Osteoblast (primary cell): ENCODE results near the gene FOXD2. TPM values are rescaled to one million over a fixed set of nuclear protein-coding genes. Genes with fewer than 3 reads are reported as not detected.

Experiments
- DNase-seq: peaks from one replicate; pipeline ENCODE4 v3.0.0; 2011; ENCODE audit warnings: low spot score, mixed read lengths; ENCODE audit not compliant: insufficient read length; ENCODE audit errors: missing footprints
- H2AFZ ChIP-seq: 2 replicates; pipeline ENCODE4 v1.6.0; 2011; ENCODE audit warnings: mild to moderate bottlenecking, low read length
- H3K27ac ChIP-seq: 2 replicates; pipeline ENCODE4 v1.5.1; 2011; ENCODE audit warnings: mild to moderate bottlenecking, low read depth, low read length, moderate library complexity
- H3K27me3 ChIP-seq: 2 replicates; pipeline ENCODE4 v1.6.0; 2012; ENCODE audit warnings: mild to moderate bottlenecking, control low read depth, inconsistent platforms, low read length, moderate library complexity; ENCODE audit not compliant: insufficient read depth
- H3K36me3 ChIP-seq: 2 replicates; pipeline ENCODE4 v1.5.1; 2011; ENCODE audit warnings: mild to moderate bottlenecking, low read length, control low read depth, moderate library complexity; ENCODE audit not compliant: insufficient read depth
- H3K4me1 ChIP-seq: 2 replicates; pipeline ENCODE4 v1.5.1; 2011; ENCODE audit warnings: mild to moderate bottlenecking, low read length, control low read depth, moderate library complexity; ENCODE audit not compliant: insufficient read depth
- H3K4me2 ChIP-seq: 2 replicates; pipeline ENCODE4 v1.6.0; 2011; ENCODE audit warnings: mild to moderate bottlenecking, low read length; ENCODE audit not compliant: insufficient read depth
- H3K4me3 ChIP-seq: fragments of 200-600 bp; sonication (generic); 3 replicates; pipeline ENCODE4 v1.5.1; 2012; ENCODE audit warnings: mild to moderate bottlenecking, low read length, inconsistent platforms; ENCODE audit not compliant: insufficient read depth
- H3K79me2 ChIP-seq: 2 replicates; pipeline ENCODE4 v1.6.0; 2012; ENCODE audit warnings: mild to moderate bottlenecking, low read length, control low read depth, inconsistent platforms; ENCODE audit not compliant: insufficient read depth
- H3K9me3 ChIP-seq: 2 replicates; pipeline ENCODE4 v1.5.1; 2011; ENCODE audit warnings: low read depth, low read length, control low read depth
- H4K20me1 ChIP-seq: 2 replicates; pipeline ENCODE4 v1.6.0; 2012; ENCODE audit warnings: mild to moderate bottlenecking, low read length, control low read depth; ENCODE audit not compliant: insufficient read depth
- CTCF ChIP-seq: IDR thresholded peaks from 2 replicates; pipeline ENCODE4 v1.5.1; 2011; ENCODE audit warnings: mild to moderate bottlenecking, low read depth, low read length, moderate library complexity; ENCODE audit errors: extremely low read depth
- total RNA-seq: library from RNA; depleted of rRNA; stranded (reverse); fragments of >200 nt; gene quantifications from 2 replicates; pipeline ENCODE4 v1.2.3, GENCODE V29; 2012

The FOXD2 gene
- total RNA-seq, 1 donor, result 0.72 TPM

GRCh38 chr1:47399846-47400155 lies 38.0 kb upstream of the FOXD2 start:
- H3K9me3 ChIP-seq, result no peaks in the 10 kb centered on the region
- no peaks in the 10 kb centered on the region for H3K4me1 ChIP-seq
- no peak for TF ChIP-seq CTCF
- no peak overlapping the region for H3K4me3 ChIP-seq
- no peaks in the 10 kb centered on the region for H3K36me3 ChIP-seq
- peaks cover 4% of the 10 kb centered on the region for H3K27me3 ChIP-seq
- no peak overlapping the region for H3K4me2 ChIP-seq
- no peak overlapping the region for H2AFZ ChIP-seq
- no peak overlapping the region for H3K27ac ChIP-seq
- H3K79me2 ChIP-seq, result no peaks in the 10 kb centered on the region
- no peak for DNase-seq
- H4K20me1 ChIP-seq, result no peaks in the 10 kb centered on the region

- Histone ChIP-seq H3K4me2 (no peak overlapping the region), H3K27me3 (peaks cover 4% of the 10 kb centered on the region), H3K4me3 (no peak overlapping the region), H4K20me1 (no peaks in the 10 kb centered on the region), H3K79me2 (no peaks in the 10 kb centered on the region), H3K9me3 (no peaks in the 10 kb centered on the region), H3K36me3 (no peaks in the 10 kb centered on the region), H3K4me1 (no peaks in the 10 kb centered on the region), H2AFZ (no peak overlapping the region), H3K27ac (no peak overlapping the region)
- no peak for DNase-seq
- no peak for TF ChIP-seq CTCF
Observed at GRCh38 chr1:47401761-47402160, 36.1 kb upstream of the FOXD2 start.

GRCh38 chr1:47402591-47402990 lies 35.3 kb upstream of the FOXD2 start:
- Histone ChIP-seq H3K4me3 (no peak overlapping the region), H3K79me2 (no peaks in the 10 kb centered on the region), H3K36me3 (no peaks in the 10 kb centered on the region), H3K27me3 (peaks cover 4% of the 10 kb centered on the region), H2AFZ (no peak overlapping the region), H3K27ac (no peak overlapping the region), H3K9me3 (no peaks in the 10 kb centered on the region), H3K4me1 (peaks cover 7% of the 10 kb centered on the region), H3K4me2 (no peak overlapping the region), H4K20me1 (no peaks in the 10 kb centered on the region)
- DNase-seq, result no peak
- TF ChIP-seq CTCF, result no peak

- no peaks in the 10 kb centered on the region for H3K36me3 ChIP-seq
- H3K27ac ChIP-seq, result no peak overlapping the region
- H2AFZ ChIP-seq, result no peak overlapping the region
- H3K4me1 ChIP-seq, result peaks cover 15% of the 10 kb centered on the region
- H3K4me2 ChIP-seq, result no peak overlapping the region
- no peak for DNase-seq
- no peaks in the 10 kb centered on the region for H4K20me1 ChIP-seq
- no peak for TF ChIP-seq CTCF
- H3K27me3 ChIP-seq, result peaks cover 4% of the 10 kb centered on the region
- H3K9me3 ChIP-seq, result no peaks in the 10 kb centered on the region
- no peaks in the 10 kb centered on the region for H3K79me2 ChIP-seq
- H3K4me3 ChIP-seq, result no peak overlapping the region
Observed at GRCh38 chr1:47403321-47403910, 34.4 kb upstream of the FOXD2 start.
